HL-60 (cell line): ENCODE measurements around the gene PIGH.

Experiments
- GABPA ChIP-seq: IDR thresholded peaks from 2 replicates; pipeline ENCODE4 v1.6.1; 2012; ENCODE audit warnings: low read depth
- POLR2AphosphoS5 ChIP-seq: IDR thresholded peaks from 2 replicates; pipeline ENCODE4 v1.6.1; 2012; ENCODE audit warnings: low read depth
- SPI1 ChIP-seq: IDR thresholded peaks from 2 replicates; pipeline ENCODE4 v1.6.1; 2012; ENCODE audit warnings: low read depth, mild to moderate bottlenecking, borderline replicate concordance
- TF ChIP-seq, protein P1 (sequence below): IDR thresholded peaks from 2 replicates; pipeline ENCODE4 v1.6.1; 2012; ENCODE audit warnings: low read depth; ENCODE audit not compliant: insufficient replicate concordance
- TF ChIP-seq, protein P2 (sequence below): IDR thresholded peaks from one replicate; pipeline ENCODE4 v1.5.1; 2011; ENCODE audit warnings: low read length, control low read depth, inconsistent platforms; ENCODE audit not compliant: insufficient read depth

- TF ChIP-seq, protein P1, sequence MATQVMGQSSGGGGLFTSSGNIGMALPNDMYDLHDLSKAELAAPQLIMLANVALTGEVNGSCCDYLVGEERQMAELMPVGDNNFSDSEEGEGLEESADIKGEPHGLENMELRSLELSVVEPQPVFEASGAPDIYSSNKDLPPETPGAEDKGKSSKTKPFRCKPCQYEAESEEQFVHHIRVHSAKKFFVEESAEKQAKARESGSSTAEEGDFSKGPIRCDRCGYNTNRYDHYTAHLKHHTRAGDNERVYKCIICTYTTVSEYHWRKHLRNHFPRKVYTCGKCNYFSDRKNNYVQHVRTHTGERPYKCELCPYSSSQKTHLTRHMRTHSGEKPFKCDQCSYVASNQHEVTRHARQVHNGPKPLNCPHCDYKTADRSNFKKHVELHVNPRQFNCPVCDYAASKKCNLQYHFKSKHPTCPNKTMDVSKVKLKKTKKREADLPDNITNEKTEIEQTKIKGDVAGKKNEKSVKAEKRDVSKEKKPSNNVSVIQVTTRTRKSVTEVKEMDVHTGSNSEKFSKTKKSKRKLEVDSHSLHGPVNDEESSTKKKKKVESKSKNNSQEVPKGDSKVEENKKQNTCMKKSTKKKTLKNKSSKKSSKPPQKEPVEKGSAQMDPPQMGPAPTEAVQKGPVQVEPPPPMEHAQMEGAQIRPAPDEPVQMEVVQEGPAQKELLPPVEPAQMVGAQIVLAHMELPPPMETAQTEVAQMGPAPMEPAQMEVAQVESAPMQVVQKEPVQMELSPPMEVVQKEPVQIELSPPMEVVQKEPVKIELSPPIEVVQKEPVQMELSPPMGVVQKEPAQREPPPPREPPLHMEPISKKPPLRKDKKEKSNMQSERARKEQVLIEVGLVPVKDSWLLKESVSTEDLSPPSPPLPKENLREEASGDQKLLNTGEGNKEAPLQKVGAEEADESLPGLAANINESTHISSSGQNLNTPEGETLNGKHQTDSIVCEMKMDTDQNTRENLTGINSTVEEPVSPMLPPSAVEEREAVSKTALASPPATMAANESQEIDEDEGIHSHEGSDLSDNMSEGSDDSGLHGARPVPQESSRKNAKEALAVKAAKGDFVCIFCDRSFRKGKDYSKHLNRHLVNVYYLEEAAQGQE: no peak
- TF ChIP-seq, protein P2, sequence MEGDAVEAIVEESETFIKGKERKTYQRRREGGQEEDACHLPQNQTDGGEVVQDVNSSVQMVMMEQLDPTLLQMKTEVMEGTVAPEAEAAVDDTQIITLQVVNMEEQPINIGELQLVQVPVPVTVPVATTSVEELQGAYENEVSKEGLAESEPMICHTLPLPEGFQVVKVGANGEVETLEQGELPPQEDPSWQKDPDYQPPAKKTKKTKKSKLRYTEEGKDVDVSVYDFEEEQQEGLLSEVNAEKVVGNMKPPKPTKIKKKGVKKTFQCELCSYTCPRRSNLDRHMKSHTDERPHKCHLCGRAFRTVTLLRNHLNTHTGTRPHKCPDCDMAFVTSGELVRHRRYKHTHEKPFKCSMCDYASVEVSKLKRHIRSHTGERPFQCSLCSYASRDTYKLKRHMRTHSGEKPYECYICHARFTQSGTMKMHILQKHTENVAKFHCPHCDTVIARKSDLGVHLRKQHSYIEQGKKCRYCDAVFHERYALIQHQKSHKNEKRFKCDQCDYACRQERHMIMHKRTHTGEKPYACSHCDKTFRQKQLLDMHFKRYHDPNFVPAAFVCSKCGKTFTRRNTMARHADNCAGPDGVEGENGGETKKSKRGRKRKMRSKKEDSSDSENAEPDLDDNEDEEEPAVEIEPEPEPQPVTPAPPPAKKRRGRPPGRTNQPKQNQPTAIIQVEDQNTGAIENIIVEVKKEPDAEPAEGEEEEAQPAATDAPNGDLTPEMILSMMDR: no peak
- TF ChIP-seq POLR2AphosphoS5 (no peak), GABPA (no peak), SPI1 (no peak)
Measured at GRCh38 chr14:67582061-67582460, 18.0 kb downstream of the PIGH start.
